K562 (cell line): ENCODE data around the gene GAA. TPM values are rescaled to one million over a fixed set of nuclear protein-coding genes. Genes with fewer than 3 reads are reported as not detected.

Experiments used
- ATF3 ChIP-seq, 2 experiments: fragments of 450-650 bp in 1 of 2; sonication (generic) in 1 of 2; formaldehyde crosslinking in 1 of 2; IDR thresholded peaks in 1 of 2; conservative IDR thresholded peaks in 1 of 2; 2 replicates each; pipeline versions ENCODE4 v1.6.1 to v1.8.1; 2016 to 2023; ENCODE audit warnings: mild to moderate bottlenecking in 2 of 2, moderate library complexity in 2 of 2, inconsistent platforms in 1 of 2, missing genetic modification reagents in 1 of 2
- CBX2 ChIP-seq: fragments of 200-600 bp; sonication (generic); IDR thresholded peaks from one replicate; pipeline ENCODE4 v1.6.1; 2012; ENCODE audit warnings: mild to moderate bottlenecking, low read length, inconsistent platforms; ENCODE audit not compliant: insufficient read depth, poor library complexity, severe bottlenecking
- CBX5 ChIP-seq: IDR thresholded peaks from 2 replicates; pipeline ENCODE4 v1.6.1; 2014; ENCODE audit warnings: low read depth, borderline replicate concordance
- DMBX1 ChIP-seq: fragments of 250-450 bp; sonication (Bioruptor Pico); IDR thresholded peaks from 2 replicates; pipeline ENCODE4 v1.8.0; 2022; ENCODE audit warnings: inconsistent platforms, mild to moderate bottlenecking, moderate library complexity, borderline replicate concordance
- GABPB2 ChIP-seq: fragments of 250-450 bp; sonication (Bioruptor Pico); conservative IDR thresholded peaks from 2 replicates; pipeline ENCODE4 v1.5.1; 2021; ENCODE audit warnings: mild to moderate bottlenecking
- HMG20B ChIP-seq: fragments of 250-450 bp; sonication (Bioruptor Pico); IDR thresholded peaks from 2 replicates; pipeline ENCODE4 v1.5.0; 2021; ENCODE audit warnings: mild to moderate bottlenecking
- IRF1 ChIP-seq: sonication (generic); formaldehyde crosslinking; IDR thresholded peaks from 2 replicates; pipeline ENCODE4 v1.8.0; 2022; ENCODE audit warnings: missing genetic modification reagents, mild to moderate bottlenecking, borderline replicate concordance
- MTA1 ChIP-seq: fragments of 450-650 bp; IDR thresholded peaks from 2 replicates; pipeline ENCODE4 v1.6.1; 2017; ENCODE audit warnings: borderline replicate concordance
- RFX5 ChIP-seq: IDR thresholded peaks from 2 replicates; pipeline ENCODE4 v1.6.1; 2011; ENCODE audit warnings: low read depth, mild to moderate bottlenecking, improper control_type of control experiment, low read length
- SREBF2 ChIP-seq: sonication (generic); formaldehyde crosslinking; IDR thresholded peaks from 2 replicates; pipeline ENCODE4 v1.4.0; 2020; ENCODE audit warnings: mild to moderate bottlenecking, missing genetic modification reagents
- TGIF2 ChIP-seq: sonication (generic); formaldehyde crosslinking; IDR thresholded peaks from 2 replicates; pipeline ENCODE4 v1.8.1; 2022; ENCODE audit warnings: mild to moderate bottlenecking, missing genetic modification reagents, moderate library complexity
- TRIM25 ChIP-seq: fragments of 450-650 bp; IDR thresholded peaks from 2 replicates; pipeline ENCODE4 v1.7.0; 2016; ENCODE audit warnings: borderline replicate concordance
- ZBTB9 ChIP-seq: fragments of 450-650 bp; formaldehyde crosslinking; IDR thresholded peaks from 2 replicates; pipeline ENCODE4 v1.4.0; 2020; ENCODE audit warnings: mild to moderate bottlenecking, moderate library complexity
- ZNF280A ChIP-seq: fragments of 450-650 bp; IDR thresholded peaks from 2 replicates; pipeline ENCODE4 v1.6.1; 2018; ENCODE audit warnings: mild to moderate bottlenecking, low read depth; ENCODE audit not compliant: partially characterized antibody
- ZNF79 ChIP-seq: fragments of 250-450 bp; sonication (Bioruptor Pico); IDR thresholded peaks from 2 replicates; pipeline ENCODE4 v1.4.0; 2020; ENCODE audit warnings: low read depth, mild to moderate bottlenecking, moderate library complexity
- ZSCAN32 ChIP-seq: fragments of 450-650 bp; formaldehyde crosslinking; IDR thresholded peaks from 2 replicates; pipeline ENCODE4 v1.4.0; 2020; ENCODE audit warnings: mild to moderate bottlenecking, moderate library complexity
- polyA plus RNA-seq, 8 experiments: library from polyadenylated mRNA; depleted of rRNA in 4 of 8; stranded (reverse) in 5 of 8; unstranded in 3 of 8; fragments of >200 nt; fragmentation: Nextera tagmentation in 2 of 8; fragmentation: Illumina TruSeq in 1 of 8; extraction: Ambion mirVana in 2 of 8; extraction: Trizol in 1 of 8; gene quantifications; 2 replicates each; pipeline versions ENCODE4 v1.2.1 to v1.2.3, GENCODE V29; 2011 to 2014; ENCODE audit warnings: inconsistent platforms in 1 of 8, missing spikeins in 1 of 8
- total RNA-seq, 7 experiments: library from RNA; depleted of rRNA in 6 of 7; stranded (reverse); fragments of >200 nt in 6 of 7; fragmentation: Illumina TruSeq in 2 of 7; extraction: Trizol in 2 of 7; gene quantifications; 2 replicates each; pipeline versions ENCODE4 v1.2.1 to v1.2.3, GENCODE V29; 2011 to 2021; ENCODE audit warnings: low replicate concordance in 1 of 7

GAA gene
- total and polyA plus RNA-seq, 9 of the 15 experiments (the other 6 are each of a cell fraction or from before 2014, with no cell fraction given), result 0.15 to 6.4 (median 1.7) TPM

GRCh38 chr17:80101011-80101945 lies at the start of gene GAA (continued):
- TF ChIP-seq ZNF280A, result no peak
- TF ChIP-seq MTA1, result no peak
- no peak for TF ChIP-seq ZSCAN32 (CRISPR knock-in tag)
- TF ChIP-seq DMBX1 (CRISPR knock-in tag), result peak; percentile 76; the same call in 1 of the 2 replicates
- TF ChIP-seq ZNF79 (CRISPR knock-in tag), result no peak
- no peak for TF ChIP-seq CBX5
- no peak for TF ChIP-seq ATF3 (IDR thresholded peaks at IDR 0.05)
- TF ChIP-seq ATF3 (CRISPR knock-in tag; conservative IDR thresholded peaks at IDR 0.05), result no peak
- no peak for TF ChIP-seq TRIM25
- no peak for TF ChIP-seq GABPB2
- no peak for TF ChIP-seq IRF1 (CRISPR knock-in tag)
- TF ChIP-seq RFX5, result 0 out of 2 replicates have a peak, but pooled peaks have one; percentile 27
- no peak for TF ChIP-seq SREBF2 (CRISPR knock-in tag)
- TF ChIP-seq CBX2, result no peak
- no peak for TF ChIP-seq HMG20B (CRISPR knock-in tag)
- no peak for TF ChIP-seq TGIF2 (CRISPR knock-in tag)
- TF ChIP-seq ZBTB9 (CRISPR knock-in tag), result peak; percentile 82; the same call in 1 of the 2 replicates
